ENCODE data around the gene DHX38. TPM values are rescaled to one million over a fixed set of nuclear protein-coding genes. Genes with fewer than 3 reads are reported as not detected.

The DHX38 gene
- polyA plus RNA-seq, 12 donors: 39.9 to 86.2 (median 44.8) TPM; not detected in 1

DNA sequence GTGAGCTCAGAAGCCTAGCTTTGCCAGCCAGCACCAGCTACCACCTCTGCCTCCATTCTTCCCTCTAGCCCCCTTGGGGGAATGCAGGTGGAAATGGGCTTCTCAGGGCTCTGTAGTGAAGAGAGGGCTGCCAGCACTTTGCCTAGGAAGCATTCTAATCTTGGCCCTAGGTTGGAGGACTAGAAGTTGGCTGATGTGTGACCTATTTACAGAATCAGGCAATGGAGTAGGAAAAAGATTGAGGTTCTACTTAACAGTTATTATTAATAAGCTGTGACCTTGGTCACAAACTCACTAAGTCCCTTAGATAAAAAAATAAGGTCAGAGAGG, 19.9 kb downstream of the DHX38 start:
- no peak for DNase-seq

DNA sequence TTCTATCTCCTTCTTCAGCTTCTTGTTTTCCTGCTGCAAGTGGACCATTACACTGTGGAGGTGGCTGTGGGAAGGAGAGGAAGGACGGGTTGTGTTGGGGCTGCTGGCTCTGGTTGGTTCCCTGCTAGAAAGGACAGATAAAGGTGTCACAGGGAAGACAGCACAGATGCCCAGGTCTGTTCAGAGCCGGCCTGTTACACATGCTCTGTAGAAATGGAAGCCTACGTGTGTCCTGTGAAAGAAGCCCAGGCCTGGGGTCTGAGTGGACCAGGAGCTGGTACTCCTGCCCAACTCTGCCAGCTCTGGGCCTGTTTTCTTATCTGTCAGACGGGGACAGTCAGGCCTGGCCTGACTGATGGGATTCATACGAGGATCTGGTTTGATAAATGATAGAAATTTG, 26.4 kb downstream of the DHX38 start:
- no peak for DNase-seq

DNA sequence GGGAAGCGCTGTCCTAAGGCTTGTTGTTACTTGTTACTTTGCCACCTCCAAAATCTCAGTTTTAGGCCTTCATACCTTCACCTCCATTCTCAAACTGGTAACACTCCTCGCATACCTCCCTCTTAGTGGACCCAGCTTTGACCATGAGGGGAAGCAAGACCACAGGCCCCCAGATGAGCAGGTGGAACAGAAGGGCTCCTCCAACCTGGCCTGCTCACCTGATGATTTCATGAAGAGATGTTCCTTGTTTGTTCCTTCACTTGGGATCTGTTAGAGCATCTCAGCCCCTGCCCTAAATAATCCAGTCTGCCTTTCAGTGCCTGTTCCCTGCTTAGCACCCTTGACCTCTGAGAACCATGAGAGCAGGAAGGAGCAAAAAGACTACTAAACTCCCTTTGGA, 28.7 kb downstream of the DHX38 start:
- DNase-seq: no peak

DNA sequence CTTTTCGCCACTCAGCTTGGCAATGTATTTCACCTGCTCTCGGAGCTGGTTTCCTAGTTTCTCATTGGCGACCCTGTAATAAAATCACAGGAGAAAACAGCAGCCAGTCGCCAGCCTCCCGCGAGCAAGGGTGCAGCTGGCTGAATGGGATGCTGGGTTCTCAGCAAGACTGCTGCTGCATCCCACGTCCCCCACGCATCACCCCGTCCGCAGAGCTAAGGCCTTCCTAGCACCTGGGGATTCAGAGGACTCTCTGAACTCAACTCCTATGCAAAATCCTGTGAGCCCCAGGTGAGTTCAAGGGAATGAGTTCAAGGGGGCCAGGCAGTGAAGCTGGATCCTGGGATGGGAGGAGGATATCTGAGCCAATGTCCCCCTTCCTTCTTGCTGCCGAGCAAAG, 29.3 kb downstream of the DHX38 start:
- no peak for DNase-seq

- no peak for DNase-seq
These were observed 29.8 kb downstream of the DHX38 start for GRCh38 chr16:72123426-72123825.

GRCh38 chr16:72124148-72124547, 30.5 kb downstream of the DHX38 start:
- no peak for DNase-seq

- DNase-seq: peak; percentile 74
These were observed 31.4 kb downstream of the DHX38 start for GRCh38 chr16:72124761-72125634.

- no peak for DNase-seq
These were observed 32.2 kb downstream of the DHX38 start for GRCh38 chr16:72125635-72126428.

DNA sequence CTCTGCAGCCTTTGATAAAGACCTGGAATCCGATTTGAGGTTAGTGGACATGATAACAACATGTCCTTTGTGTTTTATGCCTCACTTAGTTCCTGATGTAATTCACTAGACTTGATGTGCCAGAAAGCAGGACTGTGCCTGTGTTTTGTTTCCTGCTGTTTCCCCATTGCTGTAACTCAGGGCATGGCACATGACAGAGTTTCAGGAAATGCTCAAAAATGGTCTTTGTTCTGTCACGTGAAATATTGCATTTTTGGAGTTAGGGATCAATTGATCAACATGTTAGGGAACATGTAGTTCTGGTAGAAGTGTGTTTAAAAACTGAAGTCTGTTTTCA, 32.8 kb downstream of the DHX38 start:
- no peak for DNase-seq

DNA sequence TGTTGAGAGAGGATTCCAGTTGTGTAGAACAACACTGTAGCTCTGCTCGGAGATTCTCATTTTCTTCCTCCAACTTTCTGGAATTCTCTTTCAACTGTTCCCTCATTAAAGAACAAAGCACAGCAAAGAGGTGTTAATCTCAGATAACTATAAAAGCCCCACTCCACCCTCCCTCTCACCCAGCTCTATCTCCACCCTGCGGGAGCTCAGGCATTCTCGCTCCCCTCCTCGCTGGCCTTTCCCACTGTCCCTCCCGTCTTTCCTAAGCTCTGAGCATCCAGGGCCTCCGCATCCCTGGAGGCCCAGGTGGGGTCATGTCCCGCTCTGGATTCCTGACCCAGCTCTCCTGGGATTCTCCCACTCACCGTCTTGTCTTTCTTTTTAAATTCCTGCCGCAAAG, 35.1 kb downstream of the DHX38 start:
- DNase-seq: no peak

GRCh38 chr16:72129976-72130656, 36.5 kb downstream of the DHX38 start:
- no peak for DNase-seq

- DNase-seq: no peak
These were observed 37.4 kb downstream of the DHX38 start for GRCh38 chr16:72131036-72131435.

GRCh38 chr16:72132726-72133125, 39.1 kb downstream of the DHX38 start:
- no peak for DNase-seq

DNA sequence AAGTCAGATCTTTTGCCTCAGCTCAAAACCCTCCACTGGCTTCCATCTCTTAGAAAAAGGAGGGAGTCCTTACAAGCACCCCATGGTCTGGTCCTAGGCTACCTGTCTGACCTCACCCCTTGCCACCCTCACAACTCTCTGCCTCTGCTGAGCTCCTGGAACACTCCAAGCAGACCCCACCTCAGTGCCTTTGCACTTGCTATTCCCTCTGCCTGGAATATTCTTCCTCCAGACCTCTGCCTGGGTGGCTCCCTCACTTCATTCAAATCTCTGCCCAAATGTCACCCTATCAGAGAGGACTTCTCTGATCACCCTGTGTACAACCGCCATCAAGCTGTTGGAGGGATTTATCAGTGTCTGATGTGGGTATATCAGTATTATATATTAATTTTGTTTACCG, 40.9 kb downstream of the DHX38 start:
- no peak for DNase-seq

- no peak for DNase-seq
These were observed 43.9 kb downstream of the DHX38 start for GRCh38 chr16:72137380-72138063.

GRCh38 chr16:72138064-72138572, 44.5 kb downstream of the DHX38 start:
- no peak for DNase-seq

DNA sequence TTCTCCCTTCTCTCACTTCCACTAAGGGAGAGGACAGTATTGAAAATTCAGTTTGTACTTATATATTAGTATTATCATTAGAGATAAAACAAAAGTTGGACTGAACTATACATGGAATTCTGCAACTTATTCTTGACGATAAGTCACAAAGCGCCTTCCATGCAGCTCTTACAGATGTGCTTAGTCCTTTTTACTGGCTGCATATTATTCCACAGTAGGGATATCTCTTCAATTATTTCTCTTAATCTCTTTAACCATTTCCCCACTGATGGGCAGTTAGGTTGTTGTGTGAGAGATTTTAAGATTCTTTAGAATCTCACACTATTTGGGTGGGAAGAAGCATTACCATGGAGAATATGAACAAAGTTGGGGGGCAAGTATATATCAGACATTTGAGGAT, 46.3 kb downstream of the DHX38 start:
- no peak for DNase-seq

GRCh38 chr16:72142476-72142875, 48.8 kb downstream of the DHX38 start:
- DNase-seq: no peak

DNA sequence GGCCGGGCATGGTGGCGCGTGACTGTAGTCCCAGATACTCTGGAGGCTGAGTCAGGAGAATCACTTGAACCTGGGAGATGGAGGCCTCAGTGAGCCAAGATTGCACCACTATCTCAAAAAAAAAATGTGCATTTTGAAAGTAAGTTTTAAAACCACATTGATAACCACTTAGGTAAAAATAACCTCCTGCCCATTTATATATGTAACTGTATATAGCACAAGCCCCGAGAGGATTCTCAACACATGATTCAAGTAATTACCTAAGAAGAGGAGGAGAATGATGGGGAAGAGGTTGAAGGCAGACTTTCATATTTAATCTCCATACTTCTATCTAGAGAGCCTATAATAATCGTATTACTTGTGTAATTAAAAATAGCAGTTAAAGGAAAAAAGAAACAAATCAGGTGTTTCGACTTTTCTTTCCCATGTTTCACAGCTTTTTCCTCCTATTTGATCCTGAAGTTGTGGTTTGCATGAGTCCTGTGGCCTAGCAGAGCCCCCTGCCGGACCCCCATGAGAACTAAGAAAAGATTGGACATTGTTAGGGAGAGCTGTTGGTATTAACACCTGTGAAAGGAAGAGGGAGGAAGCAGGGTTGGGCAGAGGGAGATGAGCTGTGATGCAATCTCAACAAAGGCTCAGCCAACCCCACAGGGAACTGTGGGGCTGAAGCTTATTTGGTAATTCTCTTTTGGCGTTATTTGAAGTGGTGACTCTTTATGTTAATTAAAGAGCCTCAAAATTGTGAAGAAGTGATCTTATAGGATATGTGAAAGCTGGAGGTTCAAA, 56.2 kb downstream of the DHX38 start:
- no peak for DNase-seq

DNA sequence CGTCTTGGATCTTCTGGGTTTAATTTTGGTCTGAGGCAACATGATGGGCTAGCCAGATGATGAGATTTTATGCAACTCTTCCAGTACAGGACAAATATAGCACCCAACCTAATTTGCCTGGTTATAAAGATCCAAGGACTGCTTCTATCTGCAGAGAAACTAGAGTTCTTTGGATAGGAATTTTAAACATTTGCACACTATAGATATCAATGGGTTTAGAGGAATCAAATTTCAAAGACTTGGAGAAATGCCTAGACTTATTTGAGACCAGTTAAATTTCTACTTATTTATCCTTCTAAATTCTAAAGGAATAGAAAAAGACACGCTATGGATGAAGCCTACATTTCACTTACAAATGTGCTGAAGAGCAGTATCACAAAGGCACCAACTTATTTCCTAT, 65.7 kb downstream of the DHX38 start:
- no peak for DNase-seq

- no peak for DNase-seq
These were observed 66.2 kb downstream of the DHX38 start for GRCh38 chr16:72159801-72160200.

Measured in muscle of arm (tissue), 12 donors.